GM23338 (cell line): Measurements from ENCODE around the gene UCHL1. TPM values are rescaled to one million over a fixed set of nuclear protein-coding genes. Genes with fewer than 3 reads are reported as not detected.

Source experiments
- ATAC-seq: fragments of 200-7000 bp; cut with Tn5 transposase; 3 replicates; pipeline ENCODE4 v1.9.1; 2020
- DNase-seq: peaks from one replicate; pipeline ENCODE4 v3.0.0-alpha.2; 2015; ENCODE audit warnings: low spot score
- H2AFZ ChIP-seq: fragments of 200-600 bp; sonication (generic); 2 replicates; pipeline ENCODE4 v1.8.0; 2016; ENCODE audit warnings: antibody characterized with exemption, mild to moderate bottlenecking, moderate library complexity
- H3F3A ChIP-seq: fragments of 200-600 bp; sonication (generic); replicated peaks from 2 replicates; pipeline ENCODE4 v1.8.0; 2017; ENCODE audit warnings: antibody characterized with exemption, mixed run types, low read depth
- H3K27ac ChIP-seq: fragments of 200-600 bp; sonication (generic); 2 replicates; pipeline ENCODE4 v1.6.1; 2016; ENCODE audit warnings: low read depth
- H3K27me3 ChIP-seq: fragments of 200-600 bp; sonication (generic); 2 replicates; pipeline ENCODE4 v1.8.0; 2016; ENCODE audit warnings: mild to moderate bottlenecking, mixed run types, moderate library complexity; ENCODE audit not compliant: insufficient read depth
- H3K36me3 ChIP-seq: fragments of 200-600 bp; sonication (generic); 2 replicates; pipeline ENCODE4 v1.8.0; 2016; ENCODE audit warnings: mild to moderate bottlenecking; ENCODE audit not compliant: insufficient read depth
- H3K4me1 ChIP-seq: fragments of 200-600 bp; sonication (generic); 2 replicates; pipeline ENCODE4 v1.8.0; 2016; ENCODE audit warnings: mild to moderate bottlenecking, moderate library complexity; ENCODE audit not compliant: insufficient read depth
- H3K4me2 ChIP-seq: fragments of 200-600 bp; sonication (generic); 2 replicates; pipeline ENCODE4 v1.7.1; 2017; ENCODE audit warnings: mixed run types
- H3K4me3 ChIP-seq: fragments of 200-600 bp; sonication (generic); 2 replicates; pipeline ENCODE4 v1.6.1; 2016; ENCODE audit warnings: mixed run types
- H3K79me2 ChIP-seq: fragments of 200-600 bp; sonication (generic); replicated peaks from 2 replicates; pipeline ENCODE4 v1.8.0; 2017; ENCODE audit warnings: mild to moderate bottlenecking; ENCODE audit not compliant: insufficient read depth
- H3K9me2 ChIP-seq: fragments of 200-600 bp; sonication (generic); 2 replicates; pipeline ENCODE4 v1.8.0; 2017; ENCODE audit not compliant: insufficient read depth
- H4K20me1 ChIP-seq: fragments of 200-600 bp; sonication (generic); replicated peaks from 2 replicates; pipeline ENCODE4 v1.8.0; 2017; ENCODE audit warnings: mild to moderate bottlenecking; ENCODE audit not compliant: insufficient read depth
- H3K27ac Mint-ChIP-seq: 2 replicates; pipeline ENCODE4 v1.8.0; 2020; ENCODE audit warnings: inconsistent platforms, mild to moderate bottlenecking, moderate library complexity, mixed read lengths
- H3K27me3 Mint-ChIP-seq: 3 replicates; pipeline ENCODE4 v1.8.0; 2022; ENCODE audit warnings: low read depth, mild to moderate bottlenecking, moderate library complexity, mixed read lengths, inconsistent platforms; ENCODE audit not compliant: insufficient read depth, poor library complexity
- H3K36me3 Mint-ChIP-seq: 3 replicates; pipeline ENCODE4 v1.8.0; 2021; ENCODE audit warnings: low read depth, mild to moderate bottlenecking, inconsistent platforms, moderate library complexity, mixed read lengths
- H3K4me1 Mint-ChIP-seq: 3 replicates; pipeline ENCODE4 v1.8.0; 2020; ENCODE audit warnings: mild to moderate bottlenecking, inconsistent platforms, mixed read lengths
- H3K4me3 Mint-ChIP-seq: 3 replicates; pipeline ENCODE4 v1.8.0; 2021; ENCODE audit warnings: moderate library complexity, mild to moderate bottlenecking, inconsistent platforms, mixed read lengths
- H3K9me3 Mint-ChIP-seq: 3 replicates; pipeline ENCODE4 v1.8.0; 2020; ENCODE audit warnings: moderate library complexity, mild to moderate bottlenecking, inconsistent platforms, mixed read lengths
- CTCF ChIP-seq, 2 experiments: fragments of 200-600 bp in 1 of 2; sonication (generic) in 1 of 2; conservative IDR thresholded peaks; 2 replicates each; pipeline versions ENCODE4 v1.5.1 to v1.6.1; 2016 to 2017; ENCODE audit warnings: antibody characterized with exemption in 2 of 2, low read depth in 2 of 2, mild to moderate bottlenecking in 2 of 2, moderate library complexity in 1 of 2
- ETS1 ChIP-seq: IDR thresholded peaks from 2 replicates; pipeline ENCODE4 v1.6.1; 2016; ENCODE audit warnings: antibody characterized with exemption
- EZH2phosphoT487 ChIP-seq: fragments of 200-600 bp; sonication (generic); IDR thresholded peaks from one replicate; pipeline ENCODE4 v1.8.1; 2018; ENCODE audit warnings: antibody characterized with exemption; ENCODE audit not compliant: unreplicated experiment
- JUNB ChIP-seq: IDR thresholded peaks from one replicate; pipeline ENCODE4 v1.6.1; 2016; ENCODE audit warnings: antibody characterized with exemption; ENCODE audit not compliant: unreplicated experiment
- POLR2AphosphoS5 ChIP-seq: IDR thresholded peaks from 2 replicates; pipeline ENCODE4 v1.6.1; 2016; ENCODE audit warnings: antibody characterized with exemption, low read depth
- STAT1 ChIP-seq: IDR thresholded peaks from one replicate; pipeline ENCODE4 v1.6.1; 2016; ENCODE audit warnings: antibody characterized with exemption; ENCODE audit not compliant: unreplicated experiment
- ZNF331 ChIP-seq: fragments of 250-450 bp; sonication (Bioruptor Pico); IDR thresholded peaks from 2 replicates; pipeline ENCODE4 v1.5.0; 2020; ENCODE audit warnings: low read depth, mild to moderate bottlenecking, moderate library complexity
- ZNF462 ChIP-seq: fragments of 250-450 bp; sonication (Bioruptor Pico); IDR thresholded peaks from 2 replicates; pipeline ENCODE4 v1.5.0; 2020; ENCODE audit warnings: mild to moderate bottlenecking, moderate library complexity
- polyA plus RNA-seq: library from polyadenylated mRNA; unstranded; fragments of >200 nt; fragmentation: Nextera tagmentation; extraction: Ambion mirVana; gene quantifications from 2 replicates; pipeline ENCODE4 v1.2.1, GENCODE V29; 2016
- total RNA-seq: library from RNA; depleted of rRNA; stranded (reverse); fragments of >200 nt; shearing (Covaris generic); gene quantifications from 2 replicates; pipeline ENCODE4 v1.2.3, GENCODE V29; 2014

The UCHL1 gene
- total and polyA plus RNA-seq, 2 experiments from 2014 or later: 998 to 1,758 TPM

- Mint-ChIP-seq H3K4me1 (peaks cover 47% of the 10 kb centered on the region), H3K4me3 (peak overlapping the region; percentile 77), H3K36me3 (no peaks in the 10 kb centered on the region), H3K9me3 (no peaks in the 10 kb centered on the region), H3K27ac (peak overlapping the region; percentile 95), H3K27me3 (peaks cover 29% of the 10 kb centered on the region)
- peaks cover 15% of the 10 kb centered on the region; the same call in 1 of the 2 replicates for H3F3A ChIP-seq
- peaks cover 27% of the 10 kb centered on the region for H3K79me2 ChIP-seq
- peak overlapping the region; percentile 58 for H3K4me3 ChIP-seq
- H3K4me2 ChIP-seq: peak overlapping the region; percentile 95
- no peaks in the 10 kb centered on the region for H3K36me3 ChIP-seq
- peaks cover 26% of the 10 kb centered on the region for H3K4me1 ChIP-seq
- ATAC-seq (no peak), DNase-seq (no peak)
- H3K27me3 ChIP-seq: peaks cover 13% of the 10 kb centered on the region; the same call in 1 of the 2 replicates
- H3K9me2 ChIP-seq: no peaks in the 10 kb centered on the region
- TF ChIP-seq EZH2phosphoT487 (no peak), ZNF331 (CRISPR knock-in tag) (no peak), POLR2AphosphoS5 (no peak), ETS1 (no peak), CTCF (conservative IDR thresholded peaks at IDR 0.05; ENCODE audit: low read depth in 2 of 2) (no peak), ZNF462 (CRISPR knock-in tag) (no peak), STAT1 (no peak), JUNB (no peak)
- H2AFZ ChIP-seq: no peak overlapping the region
- H3K27ac ChIP-seq: peak overlapping the region; percentile 90
- H4K20me1 ChIP-seq: peaks cover 15% of the 10 kb centered on the region
These were observed 40.8 kb upstream of the UCHL1 start for GRCh38 chr4:41215969-41216293.
